Renal cortical epithelial cell (primary cell): Measurements from ENCODE around the gene TBXA2R. TPM values are rescaled to one million over a fixed set of nuclear protein-coding genes. Genes with fewer than 3 reads are reported as not detected.
"Not testable (repeated sequence)": the region's sequence is repeated elsewhere in the genome, so short reads cannot be mapped to it uniquely, and the experiment has no call there.

Experiments used
- DNase-seq: peaks from one replicate; pipeline ENCODE4 v3.0.0-alpha.2; 2011; ENCODE audit warnings: low read depth
- total RNA-seq: library from RNA; depleted of rRNA; stranded (reverse); fragments of >200 nt; gene quantifications from 2 replicates; pipeline ENCODE4 v1.2.3, GENCODE V29; 2014

The TBXA2R gene
- total RNA-seq, 1 donor from 2014 or later, result 0.50 TPM

DNA sequence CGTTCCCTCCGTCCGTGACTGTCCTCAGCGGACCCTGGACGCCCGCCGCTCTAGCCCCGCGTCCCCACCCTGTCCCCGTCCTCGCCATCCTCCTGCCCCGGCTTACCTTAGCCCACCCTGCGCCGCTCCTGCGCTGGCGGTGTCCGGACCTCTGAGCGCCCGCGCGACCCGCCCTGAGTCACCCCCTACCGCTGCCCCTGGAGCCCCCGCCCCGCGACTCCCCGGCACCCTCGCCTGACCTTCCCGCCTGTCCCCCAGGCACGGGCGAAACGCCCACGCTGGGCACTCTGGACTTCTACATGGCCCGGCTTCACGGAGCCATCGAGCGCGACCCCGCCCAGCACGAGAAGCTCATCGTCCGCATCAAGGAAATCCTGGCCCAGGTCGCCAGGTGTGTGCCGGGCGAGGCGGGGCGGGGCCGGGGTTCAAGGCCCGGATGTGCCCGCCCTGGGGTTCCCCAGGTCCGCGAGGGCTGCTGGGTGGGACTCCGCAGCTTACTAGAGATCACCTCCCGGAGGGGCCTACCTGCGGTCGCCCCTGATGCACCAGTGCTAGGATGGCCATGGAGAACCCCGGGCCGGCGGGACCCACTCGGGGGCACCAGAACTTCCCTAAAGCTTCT is 28.8 kb downstream of the TBXA2R start:
- no peak for DNase-seq

DNA sequence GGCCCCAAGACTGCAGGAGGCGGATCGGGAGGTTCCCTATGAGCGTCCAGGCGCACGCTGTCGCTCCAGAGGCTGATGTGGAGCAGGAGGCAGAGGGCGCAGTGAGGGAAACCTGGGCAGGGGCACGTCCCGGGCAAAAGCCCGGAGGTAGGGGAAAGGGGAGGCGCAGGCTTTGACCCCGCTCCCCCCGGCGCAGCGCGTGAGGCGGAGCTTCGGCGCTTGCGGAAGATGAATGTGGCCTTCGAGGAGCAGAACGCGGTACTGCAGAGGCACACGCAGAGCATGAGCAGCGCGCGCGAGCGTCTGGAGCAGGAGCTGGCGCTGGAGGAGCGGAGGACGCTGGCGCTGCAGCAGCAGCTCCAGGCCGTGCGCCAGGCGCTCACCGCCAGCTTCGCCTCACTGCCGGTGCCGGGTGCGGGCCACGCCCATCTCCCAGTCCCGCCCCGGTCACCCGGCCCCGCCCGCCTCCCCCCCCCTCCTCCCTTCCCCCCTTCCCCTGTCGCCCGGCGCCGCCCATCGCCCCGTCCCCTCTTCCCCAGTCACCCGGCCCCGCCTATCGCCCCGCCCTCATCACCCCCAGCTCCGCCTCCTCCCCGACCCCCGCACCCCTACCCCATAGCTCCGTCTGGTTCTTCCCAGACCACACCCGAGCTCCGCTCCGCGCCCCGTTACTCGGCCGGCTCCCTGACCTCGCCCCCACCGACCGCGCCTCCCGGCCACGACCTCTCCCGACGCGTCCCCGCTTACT is 29.8 kb downstream of the TBXA2R start:
- no peak for DNase-seq

DNA sequence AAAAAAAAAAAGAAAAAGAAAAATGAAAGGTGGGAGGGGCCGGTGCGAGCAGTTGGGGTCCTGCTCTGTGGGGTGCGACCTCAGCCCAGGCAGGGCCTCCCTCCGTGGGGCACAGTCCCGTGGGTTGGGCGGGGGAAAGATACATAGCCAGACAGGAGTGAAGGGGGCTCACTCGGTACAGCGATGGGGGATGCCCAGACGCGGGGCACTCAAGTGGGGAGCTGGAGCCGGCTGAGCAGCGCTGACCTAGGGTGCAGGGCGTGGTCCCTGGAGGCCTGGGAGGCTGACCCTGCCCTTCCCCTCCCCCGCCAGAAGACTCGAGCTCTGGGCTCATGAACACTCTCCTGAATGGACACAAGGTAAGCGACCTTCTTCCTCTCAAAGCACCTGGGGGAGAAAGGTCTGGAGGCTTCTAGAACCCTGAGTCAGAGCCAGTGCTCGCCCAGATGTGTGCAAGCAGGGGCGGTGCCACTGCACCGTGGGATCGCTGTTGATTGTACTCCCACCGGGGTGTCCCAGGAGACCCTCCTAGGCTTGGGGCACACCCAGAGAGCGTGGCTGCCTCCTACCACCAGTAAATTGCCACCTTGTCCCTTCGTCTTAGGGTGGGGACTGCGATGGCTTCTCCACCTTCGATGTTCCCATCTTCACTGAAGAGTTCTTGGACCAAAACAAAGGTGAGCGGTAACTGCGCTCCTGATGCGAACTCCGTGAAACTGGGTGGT is 30.6 kb downstream of the TBXA2R start:
- no peak for DNase-seq

- DNase-seq, result no peak
These were observed 31.4 kb downstream of the TBXA2R start for GRCh38 chr19:3575260-3575741.

DNA sequence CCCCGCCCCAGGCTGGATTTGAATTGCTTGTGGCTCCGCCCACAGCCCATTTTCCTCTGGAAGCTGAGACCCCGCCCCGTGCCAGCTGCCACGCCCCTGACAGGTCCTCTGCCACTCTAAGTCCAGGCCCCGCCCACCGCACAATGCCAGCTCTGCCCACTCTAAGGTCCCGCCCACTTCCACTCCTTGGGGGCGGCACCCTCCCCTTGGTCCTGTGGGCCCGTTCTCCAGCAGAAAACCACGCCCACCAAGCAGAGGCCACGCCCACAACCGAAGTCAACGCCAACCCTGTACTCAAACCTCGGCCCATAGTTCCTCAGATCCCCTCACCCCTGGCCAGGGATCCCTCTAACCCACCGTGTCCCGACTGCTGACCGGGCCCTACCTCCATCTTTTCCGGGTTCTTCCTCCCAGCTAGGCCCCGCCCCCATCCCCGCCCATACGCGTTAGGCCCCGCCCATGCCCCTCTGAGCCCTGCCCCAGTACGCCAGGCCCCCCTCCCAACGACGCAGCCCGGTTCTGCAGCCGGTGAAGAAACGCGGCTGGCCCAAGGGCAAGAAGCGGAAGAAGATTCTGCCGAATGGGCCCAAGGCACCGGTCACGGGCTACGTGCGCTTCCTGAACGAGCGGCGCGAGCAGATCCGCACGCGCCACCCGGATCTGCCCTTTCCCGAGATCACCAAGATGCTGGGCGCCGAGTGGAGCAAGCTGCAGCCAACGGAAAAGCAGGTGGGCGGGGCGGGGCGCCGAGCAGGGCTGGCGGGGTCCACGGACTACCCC is 32.6 kb downstream of the TBXA2R start:
- peak; percentile 88 for DNase-seq

DNA sequence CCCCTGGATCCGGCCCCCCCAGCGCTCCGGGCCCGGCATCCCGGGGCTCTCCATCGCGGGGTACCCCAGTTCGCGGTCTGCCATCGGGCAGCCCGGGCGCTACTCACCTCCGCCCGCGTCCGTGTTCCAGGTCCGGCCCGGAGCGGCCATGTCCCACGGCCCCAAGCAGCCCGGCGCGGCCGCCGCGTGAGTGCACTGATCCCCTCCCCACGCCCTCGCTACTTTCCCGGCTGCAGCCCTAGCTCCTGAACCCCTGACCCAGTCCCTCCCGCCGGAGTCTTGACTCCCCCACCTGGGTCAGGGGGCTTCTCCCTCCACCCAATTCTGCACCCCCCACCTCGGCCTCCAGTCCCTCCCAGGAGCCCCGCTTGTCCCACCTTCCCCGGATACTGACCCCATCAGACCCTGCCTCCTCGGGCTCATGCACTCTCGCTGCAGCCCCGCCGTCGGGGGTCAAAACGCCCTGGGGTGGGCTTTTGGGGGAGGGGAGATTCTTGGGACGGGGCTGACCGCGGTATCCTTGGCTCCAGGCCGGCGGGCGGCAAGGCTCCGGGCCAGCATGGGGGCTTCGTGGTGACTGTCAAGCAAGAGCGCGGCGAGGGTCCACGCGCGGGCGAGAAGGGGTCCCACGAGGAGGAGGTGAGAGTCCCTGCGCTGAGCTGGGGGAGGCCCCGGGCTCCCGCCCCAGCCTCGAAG is 33.4 kb downstream of the TBXA2R start:
- DNase-seq, result no peak

DNA sequence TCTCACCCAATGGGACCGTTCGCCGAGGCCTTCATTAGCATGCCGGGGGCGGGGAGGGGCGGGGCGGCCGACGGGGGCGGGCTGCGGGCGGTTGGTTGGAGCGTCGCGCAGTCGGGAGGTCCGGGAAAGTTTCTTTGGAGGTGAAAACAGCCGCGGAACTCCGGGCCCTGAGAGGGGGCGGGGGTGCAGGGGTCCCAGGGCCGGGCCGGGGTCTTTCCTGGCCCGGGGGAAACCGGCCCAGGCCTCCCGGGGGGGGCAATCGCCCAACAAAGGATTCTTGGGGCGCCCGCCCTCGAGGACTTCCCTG is 33.9 kb downstream of the TBXA2R start, which contains the start of gene HMG20B:
Gene HMG20B (plus strand): TSS at position 90 of the 307 bp plus-strand sequence. CDS start 366 bp downstream, outside the sequence.
- no peak for DNase-seq

GRCh38 chr19:3572132-3572854 is 34.4 kb downstream of the TBXA2R start:
- DNase-seq, result peak; percentile 98

DNA sequence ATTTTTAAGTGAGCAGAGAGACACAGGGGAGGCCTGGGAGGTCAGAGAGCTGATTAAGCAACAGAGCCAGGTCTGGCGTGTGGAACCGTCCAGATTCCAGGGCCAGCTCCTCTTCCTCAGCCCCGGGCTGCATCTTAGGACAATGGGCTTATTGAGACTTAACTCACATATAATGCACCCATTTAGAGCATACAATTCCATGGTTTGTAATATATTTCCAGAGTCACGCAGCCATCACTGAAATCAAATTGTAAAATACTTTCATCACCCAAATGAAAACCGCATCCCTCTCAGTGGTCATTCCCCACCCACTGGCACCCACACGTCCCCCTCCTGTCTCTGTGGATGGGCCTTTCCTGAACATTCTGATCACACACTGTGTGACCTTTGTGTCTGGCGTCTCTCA is 36.1 kb downstream of the TBXA2R start:
- DNase-seq, result no peak

- DNase-seq, result not testable (repeated sequence)
These were observed 36.6 kb downstream of the TBXA2R start for GRCh38 chr19:3570042-3570441.

- peak; percentile 75 for DNase-seq
These were observed 41.5 kb downstream of the TBXA2R start for GRCh38 chr19:3565139-3565538.

DNA sequence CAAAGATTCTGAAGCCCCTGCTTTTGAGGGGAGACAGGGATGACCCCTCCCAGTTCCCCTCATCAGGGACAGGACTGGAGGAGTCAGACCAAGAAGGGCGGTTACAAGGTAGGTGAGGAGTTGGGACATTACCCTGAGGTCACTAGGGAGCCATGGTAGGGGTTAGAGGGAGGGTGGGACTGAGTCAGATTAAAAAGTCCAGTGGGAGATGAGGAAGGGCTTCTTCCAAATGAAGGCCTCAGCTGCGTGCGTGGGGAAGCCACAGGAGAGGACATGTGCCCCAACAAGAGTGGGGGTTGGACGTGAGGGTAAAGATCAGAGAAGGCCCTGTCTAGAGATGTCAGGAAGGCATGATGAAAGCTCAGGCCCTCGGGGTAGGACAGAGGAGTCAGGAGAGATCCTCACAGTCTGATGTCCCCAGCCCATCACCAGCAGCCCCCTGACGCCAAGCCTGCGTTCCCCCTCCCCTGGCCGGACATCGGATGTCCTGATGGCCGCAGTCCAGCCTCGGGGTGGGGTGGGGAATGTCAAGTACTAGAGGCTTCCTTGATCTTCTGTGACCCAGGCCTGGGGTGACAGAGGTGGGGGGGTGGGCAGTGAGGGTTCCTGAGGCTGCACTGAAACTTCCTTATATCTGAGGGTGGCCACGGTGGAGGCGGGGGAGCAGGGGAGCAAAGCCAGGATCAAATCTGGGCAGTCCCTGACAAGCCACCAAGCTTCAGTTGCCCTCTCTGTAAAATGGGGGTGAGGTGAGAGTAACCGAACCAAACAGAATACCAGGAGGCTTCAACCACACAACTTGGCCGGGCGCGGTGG is 42.8 kb downstream of the TBXA2R start:
- DNase-seq, result no peak

DNA sequence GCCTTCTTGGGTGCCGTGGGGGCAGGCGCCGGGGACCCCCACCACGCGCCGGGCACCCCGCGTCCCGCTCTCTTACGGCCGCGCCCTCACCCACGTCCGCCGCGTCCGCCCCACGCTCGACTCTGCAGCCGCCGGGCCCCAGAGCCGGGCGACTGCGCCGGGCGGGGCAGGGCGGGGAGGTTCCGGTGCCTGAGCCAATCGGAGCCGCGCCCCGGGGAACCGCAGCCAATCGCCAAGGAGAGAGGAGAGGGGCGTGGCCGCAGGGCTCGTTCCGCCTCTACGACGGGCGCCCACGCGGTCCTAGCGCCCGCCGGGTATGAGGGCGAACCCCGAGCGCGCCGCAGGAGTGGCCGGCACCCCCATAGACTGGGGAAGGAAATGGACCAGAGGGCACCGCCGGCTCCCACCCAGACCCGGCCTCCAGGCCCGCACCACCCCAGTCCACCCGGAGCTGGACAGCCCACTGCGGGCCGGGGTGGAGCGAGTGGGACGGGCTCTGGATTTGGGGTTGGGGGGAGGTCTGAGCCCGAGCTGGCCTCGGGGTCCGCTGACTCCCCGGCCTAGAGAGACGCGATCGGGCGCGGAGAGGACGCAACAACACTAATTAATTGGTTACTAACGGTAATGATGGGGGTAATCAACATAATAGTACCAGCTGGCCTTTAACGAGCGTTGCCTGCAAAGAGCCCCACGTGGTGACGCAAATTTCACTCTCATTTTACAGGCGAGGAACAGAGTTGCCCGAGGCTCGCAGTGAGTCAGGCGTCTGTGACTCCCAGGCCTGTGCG is 49.0 kb downstream of the TBXA2R start, which contains the start of gene MFSD12:
Gene MFSD12 (minus strand): TSS at position 126 of the 788 bp plus-strand sequence. CDS start 183 bp downstream, outside the sequence.
- DNase-seq, result peak; percentile 88

DNA sequence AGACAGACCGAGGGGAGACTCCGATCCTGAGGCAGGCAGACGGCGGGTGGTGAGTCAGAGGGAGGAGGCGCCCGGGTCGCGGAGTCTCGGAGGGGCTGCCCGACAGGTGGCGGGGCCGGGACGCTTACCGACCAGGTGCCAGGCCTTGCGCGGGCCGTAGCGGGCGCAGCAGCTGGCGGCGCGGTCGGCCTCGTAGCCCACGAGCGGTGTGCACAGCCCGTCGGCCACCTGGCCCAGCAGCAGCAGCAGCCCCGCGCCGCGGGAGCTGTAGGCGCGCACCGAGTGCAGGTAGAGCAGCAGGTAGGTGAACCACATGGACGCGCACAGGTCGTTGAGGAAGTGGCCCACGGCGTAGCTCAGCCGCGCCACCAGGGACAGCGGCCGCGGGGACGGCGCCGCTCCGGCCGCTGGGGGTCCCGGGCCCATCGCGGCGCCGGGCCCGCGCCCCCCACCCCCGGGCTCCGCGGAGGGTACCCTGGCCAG is 49.7 kb downstream of the TBXA2R start:
- no peak for DNase-seq

- no peak for DNase-seq
These were observed 50.2 kb downstream of the TBXA2R start for GRCh38 chr19:3556423-3556977.

DNA sequence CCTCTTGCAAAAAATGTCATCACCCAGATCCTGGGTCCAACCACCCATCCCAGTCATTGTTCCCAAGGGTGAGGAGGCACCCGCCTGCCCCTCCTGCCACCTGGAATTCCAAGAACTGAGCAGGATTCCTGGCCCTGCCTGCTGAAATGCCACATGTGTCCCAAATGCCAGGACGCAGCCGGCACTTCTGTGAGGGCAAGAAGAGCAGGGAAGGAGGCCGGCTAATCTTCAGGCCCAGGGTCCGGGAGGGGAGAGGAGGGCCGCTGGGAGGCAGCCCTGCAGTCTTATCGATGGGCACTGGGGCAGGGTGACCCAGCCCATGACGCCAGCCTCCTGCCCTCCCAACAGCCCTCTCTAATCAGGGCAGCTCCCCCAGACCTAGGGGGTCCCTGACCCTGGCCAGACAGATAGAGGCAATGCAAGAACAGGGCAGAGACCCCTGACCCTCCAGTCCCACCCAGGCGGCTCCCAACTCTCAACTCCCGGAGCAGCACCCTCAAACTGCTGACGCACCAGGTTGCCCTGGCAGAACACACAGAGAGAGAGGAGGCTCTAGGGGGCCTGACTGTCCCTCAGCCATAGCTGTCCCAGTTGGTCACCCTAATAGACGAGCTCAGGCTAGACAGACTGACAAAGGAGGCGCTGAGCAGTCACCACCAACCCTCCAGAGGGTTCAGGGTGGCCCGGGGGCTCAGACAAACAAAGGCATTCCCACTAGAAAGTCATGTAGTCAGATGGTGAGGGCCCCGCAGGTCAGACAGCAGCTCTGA is 50.8 kb downstream of the TBXA2R start:
- no peak for DNase-seq

- peak; percentile 74 for DNase-seq
These were observed 52.2 kb downstream of the TBXA2R start for GRCh38 chr19:3554254-3555083.
